HG03066 (cell line): ENCODE measurements around the gene MAGI1.

Experiments
- ATAC-seq: cut with Tn5 transposase; IDR thresholded peaks from one replicate; pipeline ENCODE4 v1.9.1; 2021; ENCODE audit warnings: low read depth; ENCODE audit not compliant: unreplicated experiment

MAGI1 gene

DNA sequence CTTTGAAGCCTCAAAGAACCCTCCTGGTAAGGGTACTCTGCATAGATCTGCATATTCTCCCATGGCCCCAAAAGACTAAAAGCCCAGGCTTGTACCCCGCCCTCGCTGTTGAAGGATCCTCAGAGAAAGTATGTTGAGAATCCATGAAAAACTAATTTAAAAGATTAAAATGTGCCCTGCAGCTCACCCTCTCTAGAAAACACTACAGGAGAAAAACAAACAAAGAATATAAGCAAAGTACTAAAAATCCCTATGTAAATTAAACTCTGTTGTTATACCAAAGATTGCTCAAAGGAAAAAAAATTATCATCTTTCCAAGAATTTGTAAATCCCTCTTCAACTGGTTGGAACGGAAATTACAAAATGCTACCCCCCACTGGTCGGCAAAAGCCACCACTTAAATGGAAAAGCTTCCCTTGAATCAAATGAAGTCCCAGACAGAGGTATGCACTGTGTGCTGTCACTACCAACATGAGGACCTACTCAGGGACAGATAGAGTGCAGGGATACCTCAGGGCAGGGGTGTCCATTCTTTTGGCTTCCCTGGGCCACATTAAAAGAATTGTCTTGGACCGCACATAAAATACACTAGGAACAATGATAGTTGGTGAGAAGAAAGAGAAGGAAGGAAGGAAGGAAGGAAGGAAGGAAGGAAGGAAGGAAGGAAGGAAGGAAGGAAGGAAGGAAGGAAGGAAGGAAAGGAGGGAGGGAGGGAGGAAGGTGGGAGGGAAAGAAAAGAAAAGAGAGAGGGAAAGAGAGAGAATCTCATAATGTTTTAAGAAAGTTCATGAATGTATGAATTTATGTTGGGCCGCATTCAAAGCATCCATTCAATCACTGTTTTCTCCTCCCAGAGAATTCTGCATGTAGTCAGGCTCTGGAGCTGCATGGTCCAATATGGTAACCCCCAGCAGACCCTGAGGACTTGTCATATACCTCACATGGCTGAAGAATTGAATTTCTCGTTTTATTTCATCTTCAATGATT is 88.1 kb downstream of the MAGI1 start:
- no peak for ATAC-seq

DNA sequence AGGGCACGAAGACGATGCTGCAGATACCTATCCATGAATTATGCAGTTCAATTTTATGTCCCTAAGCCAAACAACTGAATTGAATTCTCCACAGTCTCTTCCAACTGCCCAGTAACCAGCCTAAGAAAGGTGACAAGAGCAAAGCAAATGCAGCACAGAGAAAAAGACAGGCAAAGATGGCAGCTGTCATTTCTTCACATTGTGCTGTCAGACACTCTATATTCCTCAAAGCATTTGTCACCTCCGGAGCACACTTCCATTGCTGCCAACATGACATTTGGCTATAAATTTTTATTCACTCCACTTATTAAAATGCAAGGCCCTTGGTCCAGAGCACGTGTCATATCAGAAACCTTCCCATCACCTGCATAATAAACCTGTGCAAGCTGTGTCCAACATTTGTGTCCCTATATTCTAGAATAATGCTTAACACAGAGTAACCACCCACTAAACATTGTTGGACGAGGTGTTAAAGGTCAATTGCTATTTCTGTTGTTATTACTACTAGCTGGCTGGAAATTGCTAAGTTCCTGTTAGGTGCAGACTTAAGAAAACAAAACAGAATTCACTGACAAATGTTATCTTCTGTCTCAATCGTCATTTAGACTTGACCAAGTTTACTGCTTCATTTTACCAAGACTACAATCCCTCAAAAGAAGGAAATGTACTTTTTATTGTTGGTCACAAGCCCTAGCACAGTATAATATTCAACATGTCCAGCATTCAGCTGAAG is 89.7 kb downstream of the MAGI1 start:
- ATAC-seq = no peak

DNA sequence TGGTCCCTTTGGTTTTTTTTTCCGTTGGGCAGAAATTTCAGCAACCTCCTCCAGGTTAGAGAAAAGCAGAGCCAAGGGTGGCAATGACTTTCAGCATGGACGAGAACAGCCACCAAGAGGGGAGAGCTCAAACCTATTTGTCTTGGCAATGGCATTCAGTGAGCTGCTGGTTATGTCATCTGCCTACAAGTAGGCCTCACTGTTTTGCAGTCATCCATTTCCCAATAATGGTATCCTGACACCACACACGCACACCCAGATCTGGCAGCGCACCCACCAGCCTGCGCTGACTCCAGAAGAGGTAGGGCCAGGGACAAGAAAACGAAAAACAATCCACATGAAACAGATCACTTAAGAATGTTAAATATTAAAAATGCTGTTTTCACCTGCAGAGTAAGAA is 92.3 kb downstream of the MAGI1 start:
- ATAC-seq = no peak

DNA sequence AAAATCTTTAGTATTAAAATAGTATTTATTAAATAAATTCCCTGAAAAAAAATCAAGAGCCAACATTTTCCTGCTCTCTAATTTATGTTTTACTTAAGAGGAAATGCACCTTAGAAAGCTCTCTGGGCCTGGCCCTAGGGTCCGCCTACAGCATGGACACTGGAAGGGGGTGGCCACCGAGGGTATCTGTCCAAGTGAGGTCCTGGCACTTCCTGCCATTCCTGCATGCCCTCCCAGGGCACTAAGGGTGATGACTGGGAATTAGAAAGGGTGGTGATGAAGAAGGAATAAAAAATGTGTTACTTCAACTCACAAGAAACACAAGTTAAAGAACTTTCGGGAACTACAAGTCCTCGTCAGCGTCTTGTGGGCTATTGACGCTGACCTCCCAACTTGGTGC is 92.8 kb downstream of the MAGI1 start:
- ATAC-seq = no peak

DNA sequence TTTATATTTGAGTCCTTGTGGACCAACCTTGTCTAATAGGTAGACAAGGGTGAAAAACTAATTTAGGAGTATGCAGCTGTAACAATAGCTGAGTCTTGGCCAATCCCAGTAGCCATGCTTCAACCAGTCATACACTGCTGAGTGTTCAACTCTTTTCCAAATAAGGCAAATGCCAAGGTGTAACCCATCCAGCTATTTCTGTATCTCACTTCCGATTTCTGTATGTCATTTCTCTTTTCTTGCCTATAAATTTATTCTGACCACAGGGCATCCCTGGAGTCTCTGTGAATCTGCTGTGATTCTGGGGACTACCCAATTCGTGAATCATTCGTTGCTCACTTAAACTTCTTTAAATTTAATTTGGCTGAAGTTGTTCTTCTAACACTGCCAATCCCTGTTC is 93.2 kb downstream of the MAGI1 start:
- ATAC-seq = no peak

DNA sequence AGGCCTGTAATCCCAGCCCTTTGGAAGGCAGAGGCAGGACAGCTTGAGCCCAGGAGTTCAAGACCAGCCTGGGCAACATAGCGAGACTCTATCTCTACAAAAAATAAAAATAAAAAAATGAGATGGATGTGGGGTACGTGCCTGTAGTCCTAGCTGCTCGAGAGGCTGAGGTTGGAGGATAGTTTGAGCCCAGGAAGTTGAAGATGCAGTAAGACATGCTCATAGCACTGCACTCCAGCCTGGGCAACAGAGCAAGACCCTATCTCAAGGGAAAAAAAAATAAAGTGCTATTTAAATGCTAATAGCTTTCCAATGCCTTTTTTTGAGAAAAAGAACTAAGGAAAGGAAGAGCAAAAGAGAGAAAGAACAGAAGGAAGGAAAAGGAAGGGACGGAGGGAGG is 94.5 kb downstream of the MAGI1 start:
- ATAC-seq = no peak

DNA sequence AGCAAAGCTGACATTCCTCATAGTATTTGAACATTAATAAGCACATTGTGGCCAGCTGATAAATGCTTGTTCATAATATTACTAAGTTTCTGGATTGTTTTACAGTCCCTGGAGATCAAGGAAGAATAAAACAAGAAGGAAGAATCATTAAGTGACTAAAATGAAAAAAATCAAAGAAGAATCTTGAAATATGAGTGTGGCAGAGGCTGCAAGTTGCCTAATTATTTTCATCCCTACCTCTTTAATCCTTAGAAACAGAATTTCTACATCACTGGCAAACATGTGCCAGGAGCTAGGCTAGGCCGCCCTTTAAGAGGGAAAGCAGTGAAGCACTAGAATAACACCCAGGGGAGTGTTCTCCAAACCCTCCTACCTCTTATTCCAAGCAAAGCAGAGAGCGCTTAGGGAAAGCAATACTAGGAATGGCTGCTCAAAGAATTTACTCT is 98.9 kb downstream of the MAGI1 start:
- no peak for ATAC-seq

DNA sequence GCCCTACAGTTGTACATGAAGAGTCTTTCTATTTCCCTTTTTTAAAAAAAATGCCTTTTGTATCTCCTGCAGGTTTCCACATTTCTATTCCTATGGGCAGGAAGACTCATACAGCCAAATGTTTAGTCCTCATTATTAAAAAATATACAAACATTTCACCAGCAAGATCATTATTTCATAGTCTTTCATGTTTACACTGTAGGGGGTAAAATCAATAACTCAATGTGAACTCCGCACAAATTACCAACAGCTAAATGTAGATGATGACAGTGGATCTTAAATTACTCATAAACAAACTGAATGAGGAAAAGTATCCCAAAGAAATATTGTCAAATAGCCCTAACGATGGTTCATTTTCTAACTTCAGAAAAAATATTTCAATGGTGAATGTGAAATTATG is 99.5 kb downstream of the MAGI1 start:
- ATAC-seq = no peak

DNA sequence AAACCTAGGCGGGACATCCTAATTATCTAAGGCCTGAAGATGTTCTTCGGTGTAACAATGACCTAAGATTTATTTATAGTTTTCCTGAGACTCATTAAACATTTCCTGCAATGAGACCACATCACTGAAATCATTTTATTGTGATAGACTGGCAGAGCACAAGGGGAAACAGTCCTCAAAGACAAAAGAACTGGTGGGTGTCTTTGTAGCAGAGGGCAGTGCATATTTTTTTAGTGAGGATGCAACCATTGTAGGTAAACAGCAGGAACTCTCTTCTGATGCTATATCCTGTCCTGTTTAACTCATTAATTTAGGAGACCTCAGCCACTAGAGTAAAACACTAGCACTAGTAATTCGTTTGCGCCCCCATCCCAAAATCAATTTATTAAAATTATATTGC is 100.0 kb downstream of the MAGI1 start:
- no peak for ATAC-seq

DNA sequence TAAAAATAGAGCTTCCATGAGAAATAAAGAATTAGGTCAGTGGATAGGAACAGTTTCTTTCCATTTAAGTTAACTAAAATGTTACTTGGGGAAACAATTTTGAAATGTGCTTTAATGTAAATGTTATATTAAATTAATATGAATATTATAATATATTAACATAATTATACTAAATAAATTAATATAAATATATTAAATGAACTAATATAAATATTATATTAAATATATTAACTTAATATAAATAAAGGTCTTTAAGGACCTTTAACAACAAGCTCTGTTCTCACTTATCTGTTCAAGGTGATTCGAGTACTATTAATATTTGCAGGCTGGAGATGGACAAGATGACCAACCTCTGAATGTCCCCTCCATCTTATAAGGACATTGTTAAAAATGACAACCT is 100.6 kb downstream of the MAGI1 start:
- no peak for ATAC-seq

DNA sequence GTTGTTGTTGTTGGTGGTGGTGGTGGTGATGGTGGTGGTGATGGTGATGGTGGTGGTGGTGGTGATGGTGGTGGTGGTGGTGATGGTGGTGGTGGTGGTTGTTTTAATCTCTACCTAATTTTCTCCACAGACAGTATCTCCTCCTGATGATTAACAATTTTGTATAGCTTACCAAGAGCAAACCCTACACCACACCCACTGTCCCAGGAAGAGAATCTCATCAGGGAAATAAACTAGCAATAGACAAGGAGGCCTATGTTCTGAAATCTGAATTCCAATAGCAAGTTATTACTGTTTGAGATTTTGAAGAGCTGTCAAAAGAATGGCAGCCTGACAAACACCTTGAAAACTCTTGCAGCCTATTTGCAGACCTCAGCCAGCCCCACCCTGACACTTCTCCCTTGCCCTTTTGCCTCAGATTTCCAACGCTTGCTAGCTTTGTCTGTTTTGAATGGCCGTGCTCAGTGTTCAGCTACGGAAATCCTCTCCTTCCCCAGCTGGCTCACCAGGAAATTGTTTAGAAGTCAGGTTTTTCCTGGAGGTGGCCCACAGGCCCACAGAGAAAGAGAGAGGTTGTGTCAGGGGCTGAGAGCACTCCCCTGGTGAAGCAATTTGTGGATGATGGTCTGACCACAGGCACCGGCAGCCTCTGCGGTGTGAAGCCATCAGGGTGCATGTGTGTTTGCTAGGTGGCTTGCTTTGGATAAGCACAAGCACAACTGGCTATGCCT is 101.6 kb downstream of the MAGI1 start:
- no peak for ATAC-seq

DNA sequence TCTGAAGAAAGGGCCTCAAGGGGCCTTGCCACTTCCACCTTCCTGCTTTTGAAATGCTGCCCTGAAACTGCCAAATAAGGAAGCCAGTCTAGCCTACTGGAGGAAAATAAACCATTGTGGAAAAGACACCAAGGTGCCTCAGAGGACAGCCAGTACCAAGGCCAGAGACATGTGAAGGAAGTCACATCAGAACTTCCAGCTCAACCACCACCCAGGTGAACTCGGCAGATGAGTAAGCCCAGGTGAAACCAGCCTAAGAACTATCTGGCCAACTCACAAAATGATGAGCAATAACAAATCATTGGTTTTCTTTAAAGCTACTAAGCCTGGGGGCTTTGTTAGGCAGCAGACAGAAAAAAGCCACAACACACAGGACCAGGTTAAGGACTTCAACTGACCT is 103.0 kb downstream of the MAGI1 start:
- ATAC-seq = no peak

DNA sequence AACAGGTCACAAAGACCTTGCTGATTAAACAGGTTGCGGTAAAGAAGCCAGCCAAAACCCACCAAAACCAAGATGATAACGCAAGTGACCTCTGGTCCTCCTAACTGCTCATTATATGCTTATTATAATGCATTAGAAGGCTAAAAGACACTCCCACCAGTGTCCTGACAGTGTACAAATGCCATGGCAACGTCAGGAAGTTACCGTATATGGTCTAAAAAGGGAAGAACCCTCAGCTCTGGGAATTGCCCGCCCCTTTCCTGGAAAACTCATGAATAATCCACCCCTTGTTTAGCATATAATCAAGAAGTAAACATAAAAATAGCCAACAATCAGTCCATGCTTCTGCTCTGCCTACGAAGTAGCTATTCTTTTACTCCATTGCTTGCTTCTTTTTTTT is 108.1 kb downstream of the MAGI1 start:
- ATAC-seq = no peak

DNA sequence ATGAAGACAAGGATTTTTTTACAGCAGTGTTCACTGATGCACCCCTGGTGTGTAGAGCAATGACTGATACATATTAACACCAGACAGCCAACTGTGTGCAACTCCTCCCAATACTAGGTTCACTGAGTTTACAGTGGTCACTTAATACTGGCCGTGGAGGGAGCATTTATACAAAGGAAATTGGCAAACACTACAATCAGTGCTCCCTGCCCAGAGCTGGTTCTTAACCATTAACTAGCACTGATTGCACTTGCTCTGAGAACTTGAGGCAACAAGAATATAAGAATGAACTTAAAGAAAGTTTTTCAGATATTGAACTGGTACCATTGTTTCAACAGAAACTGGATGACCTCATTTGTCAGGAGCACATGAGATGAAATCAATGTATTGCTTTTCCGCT is 110.6 kb downstream of the MAGI1 start:
- ATAC-seq = no peak

DNA sequence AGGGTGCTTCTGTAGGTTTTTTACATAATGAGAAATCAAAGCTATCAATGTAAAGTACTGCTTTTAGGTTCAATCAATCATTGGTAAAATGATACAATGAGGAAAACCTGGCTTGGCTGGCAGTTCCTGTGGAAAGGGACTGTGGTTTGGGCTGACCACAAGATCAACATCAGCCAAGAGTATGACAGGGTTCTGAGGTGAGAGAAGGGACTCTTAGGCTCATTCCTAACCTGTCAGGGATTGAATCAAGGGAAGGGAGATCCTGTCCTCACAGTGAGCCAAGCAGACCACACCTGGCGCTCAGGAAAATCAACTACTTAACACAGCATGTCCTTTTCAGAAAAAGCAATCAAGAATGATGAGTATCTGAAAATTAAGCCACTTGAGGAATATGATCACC is 111.1 kb downstream of the MAGI1 start:
- ATAC-seq = no peak

DNA sequence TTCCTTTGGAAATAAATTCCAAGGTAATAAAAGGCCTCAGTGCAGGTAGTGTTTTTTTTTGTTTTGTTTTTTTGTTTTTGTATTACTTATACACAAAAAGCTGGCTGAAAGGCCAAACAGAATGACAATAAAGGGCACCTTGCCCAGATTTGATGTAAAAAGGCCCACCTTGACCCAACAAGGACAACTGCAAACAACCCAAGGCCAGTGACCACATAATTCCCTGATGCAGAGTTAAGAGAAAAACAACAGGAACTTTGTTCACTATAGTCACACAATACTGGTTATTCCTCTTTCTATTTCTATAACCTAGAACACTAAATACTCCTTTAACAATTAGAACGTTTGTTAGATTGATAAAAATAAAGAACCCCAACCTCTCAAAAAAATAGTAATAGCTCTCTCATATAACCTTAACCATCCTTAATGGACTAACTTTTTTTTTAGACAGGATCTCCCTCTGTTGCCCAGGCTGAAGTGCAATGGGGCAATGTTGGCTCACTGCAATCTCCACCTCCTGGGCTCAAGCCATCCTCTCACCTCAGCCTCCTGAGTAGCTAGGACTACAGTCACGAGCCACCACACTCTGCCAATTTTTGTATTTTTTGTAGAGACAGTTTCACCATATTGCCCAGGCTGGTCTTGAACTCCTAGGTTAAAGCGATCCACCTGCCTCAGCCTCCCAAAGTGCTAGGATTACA is 113.3 kb downstream of the MAGI1 start:
- ATAC-seq = no peak

DNA sequence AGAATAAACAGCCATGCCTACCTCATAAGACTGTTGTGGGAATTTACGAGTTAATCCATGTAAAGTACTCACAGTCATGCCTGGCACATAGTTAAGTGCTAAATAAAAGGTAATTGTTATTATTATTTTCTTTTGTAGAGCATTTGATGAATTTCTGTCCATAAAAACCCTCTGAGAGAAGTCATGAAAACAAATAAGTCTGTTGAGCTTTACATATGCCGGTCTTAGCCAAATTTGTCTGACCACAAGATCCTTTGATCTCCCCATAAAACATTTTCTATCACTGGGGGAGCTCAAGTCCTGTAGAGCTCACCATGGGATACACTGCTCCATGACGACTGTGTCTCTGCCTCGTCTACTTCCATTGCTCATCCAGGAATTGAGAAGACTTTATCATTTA is 114.0 kb downstream of the MAGI1 start:
- no peak for ATAC-seq

DNA sequence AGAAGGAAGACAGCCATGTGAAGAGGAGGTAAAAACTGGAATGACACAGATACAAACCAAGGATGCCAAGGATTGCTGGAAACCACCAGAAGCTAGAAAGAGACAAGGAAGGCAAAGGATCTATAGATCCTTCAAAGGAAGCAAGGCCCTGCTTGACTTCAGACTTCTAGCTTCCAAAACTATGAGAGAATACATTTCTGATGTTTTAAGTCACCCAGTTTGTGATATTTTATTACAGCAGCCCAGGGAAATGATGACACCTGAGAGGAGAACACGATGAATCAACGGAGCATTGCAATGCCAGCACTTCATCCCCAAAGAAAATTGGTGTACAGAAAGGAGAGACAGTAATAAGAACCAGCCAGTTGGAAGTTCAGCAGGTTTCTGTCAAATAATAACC is 116.3 kb downstream of the MAGI1 start:
- ATAC-seq = no peak

DNA sequence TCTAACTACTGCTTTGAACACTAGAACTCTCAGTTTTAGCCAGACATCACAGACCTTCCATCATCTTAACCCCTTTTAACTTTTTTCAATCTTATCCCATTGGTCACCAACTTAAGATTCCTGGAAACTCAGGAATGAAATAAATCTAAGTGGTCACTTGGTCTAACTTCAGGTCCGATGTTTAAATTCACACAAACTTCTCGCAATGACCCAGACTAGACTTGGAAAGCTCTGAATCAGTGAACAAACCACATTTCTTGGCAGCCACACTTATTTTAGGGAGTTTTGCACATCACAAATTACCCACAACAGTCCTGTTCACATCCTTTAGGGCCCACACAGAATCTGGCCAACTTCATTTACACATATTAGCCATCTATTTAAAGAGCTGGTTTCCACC is 118.9 kb downstream of the MAGI1 start:
- no peak for ATAC-seq

DNA sequence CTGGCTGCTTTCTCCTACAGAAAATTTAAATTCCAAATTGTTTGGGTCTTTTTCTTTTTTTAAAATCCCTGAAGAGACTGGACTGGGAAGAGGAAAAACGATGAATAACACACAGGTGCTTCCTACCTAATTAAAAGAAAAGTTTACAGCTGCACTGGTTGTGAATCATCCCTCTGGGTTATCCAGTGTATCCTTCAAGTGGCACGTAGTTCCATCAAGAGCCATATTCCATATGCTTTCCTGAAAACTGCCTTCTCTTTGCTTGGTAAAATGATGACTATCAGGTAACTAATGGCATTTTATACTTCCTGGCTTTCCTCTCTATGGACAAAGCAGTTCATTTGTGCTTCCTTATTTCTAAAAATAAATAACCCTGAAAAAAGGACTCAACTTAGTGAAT is 123.2 kb downstream of the MAGI1 start:
- no peak for ATAC-seq
